Measurements from ENCODE around the gene UGT2A2. TPM values are rescaled to one million over a fixed set of nuclear protein-coding genes. Genes with fewer than 3 reads are reported as not detected.

The UGT2A2 gene
- total and polyA plus RNA-seq, 7 donors: not detected

DNA sequence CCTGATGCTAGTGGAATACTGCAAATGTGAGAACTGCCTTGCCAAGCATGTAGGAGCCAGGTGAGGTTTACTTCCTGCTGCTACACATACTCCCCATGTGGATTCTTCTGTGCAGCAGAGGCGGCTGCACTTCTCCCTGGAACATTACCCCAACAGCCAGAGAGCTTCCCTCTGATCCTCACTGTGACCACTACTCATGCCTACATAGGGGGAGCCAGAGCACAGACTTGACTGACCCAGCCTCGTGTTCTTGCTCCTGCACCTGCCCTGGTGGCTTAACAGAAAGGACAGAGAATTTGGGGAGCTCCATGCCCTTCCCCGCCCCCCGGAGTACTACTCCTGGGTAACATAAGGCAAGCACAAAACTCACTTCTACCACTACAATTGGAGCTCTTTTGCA is 38.4 kb downstream of the UGT2A2 start:
- H3K36me3 ChIP-seq: no peaks in the 10 kb centered on the region
- H3K4me1 ChIP-seq: no peaks in the 10 kb centered on the region
- no peak overlapping the region for H3K4me3 ChIP-seq
- no peaks in the 10 kb centered on the region for H3K27me3 ChIP-seq
- H3K27ac ChIP-seq: no peak overlapping the region
- intact Hi-C loops (cut with DNase I): no loop called here
- no peaks in the 10 kb centered on the region for H3K9me3 ChIP-seq
- no peak for TF ChIP-seq EP300 (IDR thresholded peaks at IDR 0.05)
- TF ChIP-seq POLR2A (IDR thresholded peaks at IDR 0.05): no peak
- TF ChIP-seq POLR2AphosphoS5 (IDR thresholded peaks at IDR 0.05): no peak
- TF ChIP-seq CTCF (IDR thresholded peaks at IDR 0.05): no peak
- DNase-seq: no peak
- WGBS, 2 donors: 68 to 83% methylated on average over 4 of the region's 4 CpGs

GRCh38 chr4:69600013-69600412 is 39.4 kb downstream of the UGT2A2 start:
- Histone ChIP-seq H3K4me3 (no peak overlapping the region), H3K9me3 (no peaks in the 10 kb centered on the region), H3K27ac (no peak overlapping the region), H3K36me3 (no peaks in the 10 kb centered on the region), H3K4me1 (no peaks in the 10 kb centered on the region), H3K27me3 (no peaks in the 10 kb centered on the region)
- intact Hi-C loops (cut with DNase I): no loop called here
- TF ChIP-seq EP300 (IDR thresholded peaks at IDR 0.05) (no peak), POLR2A (IDR thresholded peaks at IDR 0.05) (no peak)
- 77 to 83% methylated on average over 2 of the region's 2 CpGs for WGBS, 2 donors
- no peak for DNase-seq

- intact Hi-C loops (cut with DNase I): no loop called here
- WGBS, 2 donors: 54 to 68% methylated on average over 4 of the region's 4 CpGs
- DNase-seq: no peak
These were observed 45.1 kb downstream of the UGT2A2 start for GRCh38 chr4:69594382-69594781.

DNA sequence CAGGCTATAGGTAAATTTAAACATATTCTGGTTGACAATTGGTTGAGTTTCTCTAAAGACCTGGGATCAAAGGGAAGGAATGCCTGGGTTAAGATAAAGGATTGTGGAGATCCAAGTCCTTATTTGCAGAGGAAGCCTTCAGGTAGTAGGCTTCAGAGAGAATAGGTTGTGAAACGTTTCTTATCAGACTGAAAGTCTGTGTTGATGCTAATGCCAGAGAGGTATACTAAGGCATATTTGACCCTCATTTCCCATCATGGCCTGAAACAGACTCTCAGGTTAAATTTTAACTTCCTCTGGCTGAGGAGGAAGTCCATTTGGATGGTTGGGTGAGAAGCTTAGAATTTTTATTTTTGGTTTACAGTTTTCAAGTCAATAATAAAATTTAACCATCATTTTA is 48.1 kb downstream of the UGT2A2 start:
- no peaks in the 10 kb centered on the region for H3K9me3 ChIP-seq
- TF ChIP-seq CTCF (IDR thresholded peaks at IDR 0.05) (no peak), EP300 (IDR thresholded peaks at IDR 0.05) (no peak), POLR2AphosphoS5 (IDR thresholded peaks at IDR 0.05) (no peak), POLR2A (IDR thresholded peaks at IDR 0.05) (no peak)
- no peaks in the 10 kb centered on the region for H3K27me3 ChIP-seq
- WGBS, 2 donors: 5 to 34% methylated on average over 1 of the region's 1 CpG
- H3K27ac ChIP-seq: no peak overlapping the region
- intact Hi-C loops (cut with DNase I): no loop called here
- no peaks in the 10 kb centered on the region for H3K4me1 ChIP-seq
- no peaks in the 10 kb centered on the region for H3K36me3 ChIP-seq
- H3K4me3 ChIP-seq: no peak overlapping the region
- DNase-seq: no peak

More at GRCh38 chr4:69594382-69594781, 45.1 kb downstream of the UGT2A2 start:
- Histone ChIP-seq H3K27me3 (no peaks in the 10 kb centered on the region), H3K9me3 (no peaks in the 10 kb centered on the region), H3K4me1 (no peaks in the 10 kb centered on the region), H3K4me3 (no peak overlapping the region), H3K36me3 (no peaks in the 10 kb centered on the region), H3K27ac (no peak overlapping the region)
- no peak for TF ChIP-seq POLR2A (IDR thresholded peaks at IDR 0.05)
- no peak for TF ChIP-seq CTCF (IDR thresholded peaks at IDR 0.05)
- TF ChIP-seq POLR2AphosphoS5 (IDR thresholded peaks at IDR 0.05): no peak
- TF ChIP-seq EP300 (IDR thresholded peaks at IDR 0.05): no peak

GRCh38 chr4:69589884-69590283 is 49.6 kb downstream of the UGT2A2 start:
- Histone ChIP-seq H3K4me3 (no peak overlapping the region), H3K36me3 (no peaks in the 10 kb centered on the region), H3K27me3 (no peaks in the 10 kb centered on the region), H3K27ac (no peak overlapping the region), H3K4me1 (no peaks in the 10 kb centered on the region), H3K9me3 (no peaks in the 10 kb centered on the region)
- intact Hi-C loops (cut with DNase I): no loop called here
- DNase-seq: no peak
- 83 to 86% methylated on average over 1 of the region's 1 CpG for WGBS, 2 donors
- TF ChIP-seq POLR2AphosphoS5 (IDR thresholded peaks at IDR 0.05) (no peak), EP300 (IDR thresholded peaks at IDR 0.05) (no peak), POLR2A (IDR thresholded peaks at IDR 0.05) (no peak), CTCF (IDR thresholded peaks at IDR 0.05) (no peak)
